GM19452 (cell line): ENCODE results near the gene INPP5A.
A peak's percentile ranks its signal among the peaks of the same experiment; 100 is the strongest.
"Not testable (repeated sequence)": the region's sequence is repeated elsewhere in the genome, so short reads cannot be mapped to it uniquely, and the experiment has no call there.

Experiments
- ATAC-seq: cut with Tn5 transposase; IDR thresholded peaks from one replicate; pipeline ENCODE4 v1.9.1; 2021; ENCODE audit not compliant: unreplicated experiment

Gene INPP5A

DNA sequence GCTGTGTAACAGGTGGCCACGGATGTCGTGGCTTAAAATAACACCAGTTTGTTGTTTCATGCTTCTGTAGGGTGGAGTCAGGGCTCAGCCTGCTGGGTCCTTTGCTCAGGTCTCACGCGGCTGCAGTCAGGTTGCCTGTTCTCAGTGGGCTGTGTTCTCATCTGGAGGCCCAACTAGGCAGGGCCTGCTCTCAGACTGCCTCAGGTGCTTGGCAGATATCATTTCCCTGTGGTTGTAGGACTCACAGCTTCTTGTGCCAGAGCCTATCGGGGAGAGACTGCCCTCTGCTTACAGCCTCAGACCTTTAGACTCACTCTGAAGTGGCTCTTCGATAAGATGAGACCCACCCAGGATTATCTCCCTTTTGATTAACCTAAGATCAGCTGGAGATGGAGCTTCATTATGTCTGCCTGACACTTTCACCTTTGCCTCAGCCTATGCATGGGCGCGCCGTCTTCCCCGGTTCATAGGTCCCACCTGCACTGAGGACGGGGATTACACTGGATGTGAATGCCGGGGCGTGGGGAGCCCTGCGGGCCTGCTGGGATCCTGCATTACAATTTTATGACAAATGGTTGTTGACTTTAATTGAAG, 55.3 kb downstream of the INPP5A start:
- no peak for ATAC-seq

DNA sequence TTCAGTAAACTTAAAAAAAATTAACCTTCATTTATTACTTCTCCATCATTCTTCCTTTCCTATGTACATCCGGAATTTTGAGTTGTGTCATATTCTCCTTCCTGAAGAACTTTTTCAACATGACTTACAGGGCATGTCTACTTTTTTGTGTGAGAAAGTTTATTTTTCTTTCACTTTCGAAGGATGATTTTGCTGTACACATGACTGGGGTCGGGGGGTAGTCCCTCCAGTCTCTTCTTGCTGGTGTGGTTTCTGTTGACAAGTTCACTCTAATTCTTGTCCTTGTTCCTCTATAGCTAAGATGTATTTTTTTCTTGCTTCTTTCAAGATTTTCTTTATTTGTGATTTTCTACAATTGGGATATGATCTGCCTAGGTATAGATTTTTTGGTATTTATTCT, 55.8 kb downstream of the INPP5A start:
- ATAC-seq: peak; percentile 50

DNA sequence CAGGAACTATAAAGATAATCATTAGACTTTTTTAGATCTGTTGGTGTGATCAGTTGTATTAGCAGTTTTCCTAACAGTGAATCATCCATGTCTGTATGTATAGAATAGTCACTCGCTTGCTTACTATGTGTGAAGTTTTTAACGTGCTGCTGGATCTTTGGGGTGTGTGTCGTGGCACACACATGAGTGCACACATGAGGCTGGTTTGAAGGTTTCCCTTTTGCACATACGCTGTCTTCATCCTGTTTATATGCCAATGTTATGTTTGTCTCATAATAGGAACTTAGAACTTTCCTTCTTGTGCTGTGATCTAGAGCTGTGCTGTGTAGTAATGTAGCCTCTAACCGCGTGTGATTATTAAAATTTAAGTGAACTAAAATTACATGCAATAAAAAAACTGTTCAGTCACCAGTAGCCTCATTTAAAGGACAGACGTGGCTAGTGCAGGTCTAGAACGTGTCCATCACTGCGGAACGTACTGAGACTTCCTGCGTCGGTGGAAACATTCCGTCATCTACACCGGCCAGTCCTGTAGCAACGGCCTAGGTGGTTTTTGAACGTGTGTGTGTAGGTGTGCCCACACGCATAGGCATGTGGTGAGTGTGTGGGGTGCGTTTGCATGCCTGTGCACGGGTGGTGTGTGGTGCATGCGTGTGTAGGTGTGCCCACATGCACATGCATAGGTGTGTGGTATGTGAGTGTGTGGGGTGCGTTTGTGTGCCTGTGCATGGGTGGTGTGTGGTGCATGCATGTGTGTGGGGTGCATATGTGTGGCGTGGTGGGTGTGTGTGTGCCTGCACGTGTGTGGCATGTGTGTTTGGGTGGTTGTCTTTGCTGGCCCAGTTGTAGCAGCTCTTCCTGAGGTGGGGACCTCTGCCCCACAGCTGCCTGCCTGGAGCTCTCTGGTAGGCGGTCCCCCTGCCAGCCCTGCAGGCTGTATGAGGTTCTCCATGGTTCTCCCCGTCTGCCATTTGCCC, 56.6 kb downstream of the INPP5A start:
- ATAC-seq: peak; percentile 73

DNA sequence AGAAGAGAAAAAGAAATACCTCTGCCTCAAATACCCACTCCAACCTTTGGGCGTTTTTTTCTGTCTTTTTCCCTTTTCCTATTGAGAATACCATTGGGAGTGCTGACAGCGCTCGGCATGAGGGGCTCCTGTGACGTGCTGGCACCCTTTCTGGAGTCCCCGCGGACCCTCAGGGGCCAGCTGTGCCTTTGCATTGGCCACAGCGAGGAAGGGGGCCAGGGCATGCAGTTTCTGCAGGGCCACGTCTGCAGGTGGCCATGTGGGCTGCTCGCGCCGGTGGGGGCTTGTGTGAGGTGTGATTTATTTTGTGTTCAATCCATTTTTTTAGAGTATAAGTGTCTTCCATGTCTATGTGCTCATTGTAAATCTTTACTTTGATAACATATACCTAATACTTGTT, 57.4 kb downstream of the INPP5A start:
- ATAC-seq: no peak

DNA sequence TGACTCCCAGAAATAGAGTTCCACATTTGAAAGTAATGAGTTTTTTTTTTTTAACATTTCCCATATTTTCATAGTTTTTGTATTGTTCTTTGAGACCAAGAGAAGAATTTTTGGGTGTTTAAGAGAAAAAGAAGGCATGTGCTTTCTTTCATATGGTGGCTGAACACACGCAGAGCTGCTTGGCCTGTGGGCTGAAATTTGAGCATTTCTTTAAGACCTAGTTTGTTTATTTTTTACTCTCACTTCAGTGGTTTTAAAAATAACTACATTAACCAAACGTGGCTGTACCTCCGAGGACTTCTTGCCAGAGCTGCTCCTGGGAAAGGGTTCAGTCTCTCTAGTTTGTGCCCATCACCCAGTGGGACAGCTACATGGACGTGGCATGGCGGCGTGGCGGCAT, 58.3 kb downstream of the INPP5A start:
- no peak for ATAC-seq

DNA sequence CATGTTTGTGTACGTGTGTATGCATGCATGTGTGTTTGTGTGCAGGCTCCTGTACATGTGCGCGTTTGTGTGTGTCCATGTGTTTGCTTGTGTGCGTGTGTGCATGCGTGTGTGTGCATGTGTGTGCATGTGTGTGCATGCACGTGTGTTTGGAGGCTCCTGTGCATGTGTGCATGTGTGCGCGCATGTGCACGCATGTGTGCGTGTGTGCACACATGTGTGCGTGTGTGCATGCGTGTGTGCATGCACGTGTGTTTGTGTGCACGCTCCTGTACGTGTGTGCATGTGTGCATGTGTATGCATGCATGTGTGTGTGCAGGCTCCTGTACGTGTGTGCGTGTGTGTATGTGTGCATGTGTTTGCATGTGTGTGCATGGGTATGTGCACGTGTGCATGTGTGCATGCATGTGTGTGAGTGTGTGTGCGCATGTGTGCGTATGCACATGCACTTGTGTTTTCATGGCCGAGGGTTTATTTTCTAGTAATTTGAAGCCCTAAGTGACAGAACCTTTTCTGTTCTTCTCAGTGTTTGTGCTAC, 59.2 kb downstream of the INPP5A start:
- ATAC-seq: no peak

DNA sequence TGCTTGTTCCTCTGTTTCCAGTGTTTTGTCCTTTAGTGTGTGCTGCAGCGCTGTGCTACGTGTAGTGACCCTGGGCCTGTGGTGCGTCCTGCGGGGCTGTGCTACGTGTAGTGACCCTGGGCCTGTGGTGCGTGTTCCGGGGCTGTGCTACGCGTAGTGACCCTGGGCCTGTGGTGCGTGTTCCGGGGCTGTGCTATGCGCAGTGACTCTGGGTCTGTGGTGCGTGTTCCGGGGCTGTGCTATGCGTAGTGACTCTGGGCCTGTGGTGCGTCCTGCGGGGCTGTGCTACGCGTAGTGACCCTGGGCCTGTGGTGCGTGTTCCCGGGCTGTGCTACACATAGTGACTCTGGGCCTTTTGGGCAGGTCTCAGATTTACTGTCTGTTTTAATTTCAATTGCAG, 60.1 kb downstream of the INPP5A start:
- no peak for ATAC-seq

DNA sequence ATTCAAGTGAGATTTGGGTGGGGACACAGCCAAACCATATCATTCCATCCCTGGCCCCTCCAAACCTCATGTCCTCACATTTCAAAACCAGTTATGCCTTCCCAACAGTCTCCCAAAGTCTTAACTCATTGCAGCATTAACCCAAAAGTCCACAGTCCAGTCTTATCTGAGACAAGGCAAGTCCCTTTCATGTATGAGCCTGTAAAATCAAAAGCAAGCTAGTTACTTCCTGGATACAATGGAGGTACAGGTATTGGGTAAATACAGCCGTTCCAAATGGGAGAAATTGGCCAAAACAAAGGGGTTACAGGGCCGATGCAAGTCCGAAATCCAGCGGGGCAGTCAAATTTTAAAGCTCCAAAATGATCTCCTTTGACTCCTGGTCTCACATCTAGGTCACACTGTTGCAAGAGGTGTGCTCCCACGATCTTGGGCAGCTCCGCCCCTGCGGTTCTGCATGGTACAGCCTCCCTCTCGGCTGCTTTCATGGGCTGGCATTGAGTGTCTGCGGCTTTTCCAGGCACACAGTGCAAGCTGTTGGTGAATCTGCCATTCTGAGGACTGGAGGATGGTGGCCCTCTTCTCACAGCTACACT, 61.5 kb downstream of the INPP5A start:
- not testable (repeated sequence) for ATAC-seq

DNA sequence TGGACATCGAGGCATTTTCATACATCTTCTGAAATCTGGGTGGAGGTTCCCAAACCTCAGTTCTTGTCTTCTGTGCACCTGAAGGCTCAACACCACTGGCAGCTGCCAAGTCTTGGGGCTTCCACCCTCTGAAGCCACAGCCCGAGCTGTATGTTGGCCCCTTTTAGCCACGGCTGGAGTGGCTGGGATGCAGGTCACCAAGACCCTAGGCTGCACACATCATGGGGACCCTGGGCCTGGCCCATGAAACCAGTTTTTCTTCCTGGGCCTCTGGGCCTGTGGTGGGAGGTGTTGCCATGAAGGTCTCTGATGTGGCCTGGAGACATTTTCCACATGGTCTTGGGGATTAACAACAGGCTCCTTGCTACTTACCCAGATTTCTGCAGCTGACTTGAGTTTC, 62.1 kb downstream of the INPP5A start:
- ATAC-seq: no peak

DNA sequence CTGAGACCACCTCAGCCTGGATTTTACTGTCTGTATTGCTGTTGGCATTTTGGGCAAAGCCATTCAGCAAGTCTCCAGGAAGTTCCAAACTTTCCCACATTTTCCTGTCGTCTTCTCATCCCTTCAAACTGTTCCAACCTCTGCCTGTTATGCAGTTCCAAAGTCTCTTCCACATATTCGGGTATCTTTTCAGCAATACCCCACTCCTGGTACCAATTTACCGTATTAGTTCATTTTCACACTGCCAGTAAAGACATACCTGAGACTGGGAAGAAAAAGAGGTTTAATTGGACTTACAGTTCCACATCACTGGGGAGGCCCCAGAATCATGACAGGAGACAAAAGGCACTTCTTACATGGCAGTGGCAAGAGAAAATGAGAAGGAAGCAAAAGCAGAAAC, 62.8 kb downstream of the INPP5A start:
- ATAC-seq: no peak

DNA sequence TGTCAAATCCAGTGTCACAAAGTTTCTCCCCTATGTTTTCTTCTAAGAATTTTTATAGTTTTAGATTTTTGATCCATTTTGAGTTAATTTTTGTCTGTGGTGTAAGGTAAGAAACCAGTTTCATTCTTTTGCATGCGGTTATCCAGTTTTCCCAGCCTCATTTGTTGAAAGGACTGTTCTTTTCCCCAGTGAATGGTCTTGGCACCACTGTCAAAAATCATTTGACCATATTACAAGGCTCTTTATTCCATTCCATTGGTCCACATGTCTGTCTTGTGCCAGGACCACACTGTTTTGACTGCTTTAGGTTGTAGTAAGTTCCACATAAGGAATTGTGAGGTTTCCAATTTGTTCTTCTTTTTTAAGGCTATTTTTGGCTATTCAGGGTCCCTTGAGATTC, 64.0 kb downstream of the INPP5A start:
- ATAC-seq: no peak

DNA sequence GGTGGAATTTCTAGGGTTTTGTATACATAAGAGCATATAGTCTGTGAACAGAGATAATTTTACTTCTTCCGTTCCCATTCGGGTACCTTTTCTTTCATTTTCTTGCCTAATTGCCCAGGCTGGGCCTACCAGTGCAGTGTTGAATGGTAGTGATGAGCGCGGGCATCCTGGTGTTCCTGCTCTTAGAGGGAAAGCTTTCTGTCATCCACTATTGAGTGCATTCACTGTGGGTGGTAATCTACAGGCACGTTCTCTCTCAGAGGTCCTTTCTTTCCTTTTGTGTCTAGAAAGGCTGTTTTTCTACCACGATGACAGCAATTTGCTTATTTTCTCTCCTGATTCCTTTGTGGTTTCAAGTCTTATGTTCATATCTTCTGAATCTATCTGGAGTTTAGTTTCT, 65.0 kb downstream of the INPP5A start:
- no peak for ATAC-seq

DNA sequence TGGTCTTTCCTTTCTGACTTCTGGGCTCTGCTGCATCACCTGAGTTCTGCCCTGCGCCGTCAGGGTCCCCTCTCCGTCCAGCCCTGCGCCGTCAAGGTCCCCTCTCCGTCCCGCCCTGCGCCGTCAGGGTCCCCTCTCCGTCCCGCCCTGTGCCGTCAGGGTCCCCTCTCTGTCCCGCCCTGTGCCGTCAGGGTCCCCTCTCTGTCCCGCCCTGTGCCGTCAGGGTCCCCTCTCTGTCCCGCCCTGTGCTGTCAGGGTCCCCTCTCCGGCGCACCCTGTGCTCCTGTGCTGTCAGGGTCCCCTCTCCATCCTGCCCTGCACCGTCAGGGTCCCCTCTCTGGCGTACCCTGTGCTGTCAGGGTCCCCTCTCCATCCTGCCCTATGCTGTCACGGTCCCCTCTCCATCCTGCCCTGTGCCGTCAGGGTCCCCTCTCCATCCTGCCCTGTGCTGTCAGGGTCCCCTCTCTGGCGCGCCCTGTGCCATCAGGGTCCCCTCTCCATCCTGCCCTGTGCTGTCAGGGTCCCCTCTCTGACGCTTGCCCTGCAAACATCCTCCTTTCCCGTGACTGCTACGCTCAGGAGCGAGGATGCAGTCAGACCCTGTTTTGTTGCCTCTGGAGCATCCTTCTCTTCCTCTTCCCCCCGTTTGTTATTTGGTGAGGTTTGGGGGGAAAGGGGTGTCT, 66.4 kb downstream of the INPP5A start:
- no peak for ATAC-seq

DNA sequence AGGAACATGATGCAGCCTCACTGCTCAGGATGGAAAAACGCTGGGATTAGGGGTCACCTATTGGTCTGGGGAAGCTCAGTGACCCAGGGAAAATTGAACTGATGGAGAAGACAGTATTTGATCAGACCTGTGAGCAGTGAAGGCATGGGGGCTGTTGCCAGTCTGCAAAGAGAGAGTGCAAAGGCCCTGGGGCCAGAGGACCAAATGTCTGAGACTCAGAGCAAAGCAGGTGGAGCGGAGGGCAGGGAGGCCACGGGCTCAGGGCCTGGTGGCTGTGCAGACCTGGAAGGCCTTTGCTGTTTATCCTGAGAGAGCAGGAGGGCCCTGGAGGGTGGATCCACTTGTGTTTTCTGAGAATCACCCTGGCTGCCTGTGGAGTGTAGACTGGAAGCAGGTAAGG, 67.1 kb downstream of the INPP5A start:
- no peak for ATAC-seq

DNA sequence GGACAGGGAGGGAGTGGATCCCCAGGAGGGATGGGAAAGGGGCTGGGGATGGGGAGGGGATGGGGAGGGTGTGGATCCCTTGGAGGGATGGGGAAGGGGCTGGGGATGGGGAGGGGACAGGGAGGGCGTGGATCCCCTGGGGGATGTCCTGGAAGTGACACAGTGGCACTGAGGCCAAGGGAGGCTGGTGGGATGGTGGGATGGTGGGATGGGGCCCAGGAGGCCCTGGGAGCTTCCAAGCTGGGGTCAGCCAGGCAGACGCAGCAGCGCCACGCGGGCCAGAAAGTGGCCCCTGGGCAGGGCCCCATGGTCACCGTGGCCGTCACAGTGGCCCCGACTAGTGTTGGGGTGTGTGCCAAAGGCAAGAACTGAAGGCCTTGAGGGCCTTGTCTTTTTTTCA, 67.8 kb downstream of the INPP5A start:
- ATAC-seq: no peak

DNA sequence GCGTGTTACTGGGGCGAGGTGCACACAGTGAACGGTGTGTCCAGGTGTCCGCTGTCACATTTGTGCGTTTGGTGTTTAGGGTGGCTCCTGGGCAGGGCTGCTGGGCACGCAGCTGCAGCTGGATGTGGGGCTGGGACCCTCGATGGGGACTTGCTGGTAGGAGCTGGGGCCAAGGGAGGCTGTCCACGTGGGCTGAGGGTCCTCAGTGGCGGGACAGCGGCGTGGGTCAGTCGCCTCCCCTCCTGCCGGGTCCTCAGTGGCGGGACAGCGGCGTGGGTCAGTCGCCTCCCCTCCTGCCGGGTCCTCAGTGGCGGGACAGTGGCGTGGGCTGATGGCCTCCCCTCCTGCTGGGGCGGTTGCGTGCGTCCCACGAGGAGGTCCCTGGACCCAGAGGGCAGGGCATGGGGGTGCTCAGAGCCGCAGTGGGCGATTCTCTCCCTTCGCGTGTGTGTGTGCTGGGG, 68.5 kb downstream of the INPP5A start:
- no peak for ATAC-seq

DNA sequence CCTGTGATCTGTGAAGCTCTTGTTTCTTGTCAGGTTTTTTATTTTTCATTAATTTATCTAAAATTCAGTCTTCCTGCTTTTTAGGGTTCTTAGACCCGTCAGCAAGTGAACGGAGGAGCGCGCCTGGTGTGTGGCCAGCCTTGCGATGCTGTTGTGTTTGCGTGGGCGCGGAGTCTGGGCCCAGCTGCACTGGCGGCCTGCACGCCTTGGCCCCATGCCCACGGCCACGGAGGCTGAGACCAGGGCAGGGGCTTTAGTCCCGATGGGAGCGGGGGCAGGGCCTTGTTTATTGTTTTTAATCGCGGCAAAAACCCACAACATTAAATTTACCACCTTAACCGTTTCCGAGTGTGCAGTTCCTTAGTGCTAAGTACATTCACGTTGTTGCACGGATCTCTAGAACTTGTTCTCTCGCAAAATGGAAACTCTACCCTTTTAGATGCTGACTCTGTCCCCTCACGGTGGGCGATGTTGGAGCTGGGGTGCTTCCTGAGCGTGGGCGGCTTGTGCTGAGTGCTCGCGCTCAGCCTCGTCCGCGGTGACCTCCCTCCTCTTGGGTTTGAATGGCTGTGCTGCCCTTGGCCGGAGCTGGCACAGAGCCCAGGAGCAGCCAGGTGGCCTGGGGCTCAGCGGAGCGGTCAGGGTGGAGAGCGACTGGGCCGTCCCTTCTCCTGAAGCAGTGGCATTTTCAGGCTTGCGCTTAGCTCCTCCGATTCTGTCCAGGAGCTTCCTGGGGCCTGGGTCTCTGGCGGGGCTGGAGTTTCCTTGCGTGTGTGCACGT, 69.1 kb downstream of the INPP5A start:
- ATAC-seq: no peak

DNA sequence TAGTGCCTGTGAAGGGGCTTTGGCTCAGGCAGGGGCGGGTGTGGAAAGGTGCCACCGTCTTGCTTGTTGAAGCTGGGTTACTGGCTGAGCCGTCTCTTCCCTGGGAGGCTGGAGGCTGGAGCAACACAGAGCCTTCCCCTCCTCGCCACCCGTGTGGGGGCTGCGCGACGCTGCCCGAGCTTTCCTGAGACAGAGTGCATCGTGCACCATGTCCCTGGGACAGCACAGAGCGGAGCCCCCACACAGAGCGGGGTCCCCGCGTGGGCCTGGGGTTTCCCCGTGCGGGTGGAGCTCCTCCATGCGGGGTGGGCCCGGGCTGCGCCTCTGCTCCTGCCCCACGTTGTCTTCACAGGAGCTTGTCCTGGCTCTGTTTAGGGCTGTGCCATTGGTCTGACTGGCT, 69.9 kb downstream of the INPP5A start:
- no peak for ATAC-seq

DNA sequence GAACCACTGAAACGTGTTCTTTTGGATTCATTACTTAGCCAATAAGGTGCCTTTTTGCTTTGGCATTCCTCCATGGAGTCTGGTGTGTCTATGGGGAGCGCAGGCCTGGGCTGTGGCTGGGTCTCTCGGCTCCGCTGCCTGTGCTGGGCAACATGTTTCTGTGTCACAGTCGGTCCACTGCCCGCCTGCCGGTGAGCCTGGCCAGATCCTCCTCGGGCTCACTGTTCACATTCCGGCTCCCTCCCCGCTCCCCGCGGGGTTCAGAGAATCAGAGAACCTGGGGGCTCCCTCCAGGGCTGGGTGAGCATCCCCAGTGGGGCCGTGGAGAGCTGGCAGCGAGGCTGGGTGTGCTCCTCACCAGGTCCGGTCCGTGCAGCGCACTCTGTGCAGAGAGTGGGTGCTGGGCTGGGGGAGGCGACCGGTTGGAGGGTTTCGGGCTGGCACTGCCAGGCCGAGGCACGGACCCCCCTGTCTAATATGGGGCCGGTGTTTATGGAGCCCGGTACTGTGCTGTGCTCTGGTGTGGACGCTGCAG, 70.4 kb downstream of the INPP5A start:
- no peak for ATAC-seq

DNA sequence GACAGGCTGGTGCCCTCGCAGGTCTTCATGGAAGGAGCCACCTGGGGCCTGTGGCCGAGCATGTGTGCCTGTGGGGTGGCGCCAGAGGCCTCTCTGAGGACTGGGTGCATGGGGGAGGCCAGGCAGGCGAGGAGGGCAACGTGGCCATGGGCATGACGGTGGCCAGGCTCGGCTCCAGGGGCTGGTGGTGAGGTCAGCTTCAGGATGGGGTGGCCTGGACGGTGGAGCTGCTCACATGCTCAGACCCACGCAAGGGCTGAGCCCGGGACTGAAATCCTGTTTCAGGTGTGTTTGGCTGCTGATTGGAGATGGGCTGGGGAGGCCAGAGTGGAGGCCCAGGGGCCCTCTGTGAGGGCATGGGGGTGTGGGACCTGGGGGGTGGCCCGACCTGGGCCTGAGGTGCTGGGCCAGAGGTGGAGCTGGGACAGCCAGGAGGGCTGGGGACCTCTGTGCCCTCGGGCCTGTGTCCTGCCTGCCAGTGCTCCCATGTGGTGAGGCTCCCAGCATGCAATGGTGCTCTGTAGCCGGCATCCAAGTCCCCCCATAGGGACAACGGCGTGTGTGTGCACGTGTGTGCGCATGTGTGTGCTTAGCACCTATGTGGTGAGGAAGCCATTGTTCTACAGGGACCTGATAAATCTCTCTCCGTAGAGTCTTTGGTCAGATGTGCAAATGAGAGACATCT, 71.1 kb downstream of the INPP5A start:
- no peak for ATAC-seq
